B cell (primary cell): Measurements from ENCODE around the gene LMNB1. TPM values are rescaled to one million over a fixed set of nuclear protein-coding genes. Genes with fewer than 3 reads are reported as not detected.
A peak's percentile ranks its signal among the peaks of the same experiment; 100 is the strongest.

Source experiments
- ATAC-seq: fragments of 200-7000 bp; cut with Tn5 transposase; one replicate; pipeline ENCODE4 v1.10.0; 2021; ENCODE audit warnings: low read depth, mild to moderate bottlenecking, moderate number of reproducible peaks, moderate library complexity
- CTCF ChIA-PET: fragments of 350-600 bp; sonication (Branson Sonifier 250); formaldehyde crosslinking; loops from one replicate; lab custom pipeline; 2021; ENCODE audit warnings: antibody characterized with exemption, inconsistent platforms; lab: Charles Lee
- POLR2A ChIA-PET: fragments of 350-600 bp; sonication (Branson Sonifier 250); formaldehyde crosslinking; loops from one replicate; lab custom pipeline; 2021; ENCODE audit warnings: antibody characterized with exemption; lab: Charles Lee
- DNase-seq: peaks from one replicate; pipeline ENCODE4 v3.0.0; 2013
- H2AFZ ChIP-seq: 2 replicates; pipeline ENCODE4 v1.6.1; 2012; ENCODE audit warnings: mild to moderate bottlenecking, low read depth, low read length; ENCODE audit not compliant: insufficient read depth, poor library complexity, severe bottlenecking
- H3K27ac ChIP-seq, 2 donors: 1 replicate in 1 of 2; 2 replicates in 1 of 2; pipeline ENCODE4 v1.5.1; 2012 to 2013; ENCODE audit warnings: low read length in 2 of 2, mild to moderate bottlenecking in 2 of 2, moderate library complexity in 1 of 2
- H3K27me3 ChIP-seq, 4 experiments: fragments of 200-600 bp in 1 of 4; sonication (generic) in 1 of 4; replicated peaks in 1 of 4; 1 replicate in 2 of 4; 2 replicates in 2 of 4; pipeline versions ENCODE4 v1.6.1 to v1.7.0; 2013 to 2016; ENCODE audit warnings: low read length in 3 of 4, mild to moderate bottlenecking in 2 of 4, mixed read lengths in 1 of 4, moderate library complexity in 1 of 4; ENCODE audit not compliant: insufficient read depth in 4 of 4, control insufficient read depth in 3 of 4; ENCODE audit errors: control extremely low read depth in 1 of 4
- H3K36me3 ChIP-seq, 2 experiments: replicated peaks in 1 of 2; 1 replicate in 1 of 2; 2 replicates in 1 of 2; pipeline versions ENCODE4 v1.6.1 to v1.7.1; 2013; ENCODE audit warnings: low read length in 1 of 2; ENCODE audit not compliant: insufficient read depth in 2 of 2, control insufficient read depth in 1 of 2; ENCODE audit errors: control extremely low read depth in 1 of 2, extremely low read depth in 1 of 2
- H3K4me1 ChIP-seq, 2 donors: fragments of 200-600 bp in 1 of 2; sonication (generic) in 1 of 2; 1 replicate in 1 of 2; 2 replicates in 1 of 2; pipeline versions ENCODE4 v1.5.1 to v1.6.1; 2013 to 2017; ENCODE audit warnings: low read length in 2 of 2; ENCODE audit not compliant: control insufficient read depth in 2 of 2, insufficient read depth in 2 of 2
- H3K4me2 ChIP-seq: replicated peaks from 2 replicates; pipeline ENCODE3; 2012; ENCODE audit warnings: mild to moderate bottlenecking, low read depth, low read length; ENCODE audit not compliant: poor library complexity, severe bottlenecking
- H3K4me3 ChIP-seq, 5 experiments: fragments of 200-600 bp in 1 of 5; sonication (generic) in 1 of 5; 1 replicate in 3 of 5; 2 replicates in 2 of 5; pipeline versions ENCODE4 v1.5.1 to v1.7.0; 2011 to 2016; ENCODE audit warnings: low read length in 4 of 5, mild to moderate bottlenecking in 4 of 5, low read depth in 2 of 5, control low read depth in 1 of 5, moderate library complexity in 1 of 5; ENCODE audit not compliant: insufficient read depth in 1 of 5; ENCODE audit errors: control extremely low read depth in 1 of 5, extremely low read depth in 1 of 5
- H3K79me2 ChIP-seq: fragments of 200-600 bp; sonication (generic); one replicate; pipeline ENCODE4 v1.6.0; 2016; ENCODE audit warnings: low read length; ENCODE audit not compliant: control insufficient read depth, insufficient read depth
- H3K9ac ChIP-seq: fragments of 200-600 bp; sonication (generic); 2 replicates; pipeline ENCODE4 v1.6.1; 2017; ENCODE audit warnings: mild to moderate bottlenecking, low read length, moderate library complexity
- H3K9me3 ChIP-seq, 3 donors: one replicate each; pipeline versions ENCODE4 v1.6.1 to v1.7.1; 2013; ENCODE audit warnings: low read length in 2 of 3; ENCODE audit not compliant: control insufficient read depth in 2 of 3, insufficient read depth in 1 of 3; ENCODE audit errors: control extremely low read depth in 1 of 3
- H4K20me1 ChIP-seq: 2 replicates; pipeline ENCODE4 v1.6.0; 2012; ENCODE audit warnings: mild to moderate bottlenecking, low read length; ENCODE audit not compliant: insufficient read depth, control insufficient read depth, poor library complexity, severe bottlenecking
- H3K27ac Mint-ChIP-seq: one replicate; pipeline ENCODE4 v1.8.0; 2021; ENCODE audit warnings: mixed read lengths
- H3K27me3 Mint-ChIP-seq: one replicate; pipeline ENCODE4 v1.8.0; 2021; ENCODE audit warnings: mixed read lengths
- H3K4me1 Mint-ChIP-seq: one replicate; pipeline ENCODE4 v1.8.0; 2021; ENCODE audit warnings: mixed read lengths
- H3K4me3 Mint-ChIP-seq: one replicate; pipeline ENCODE4 v1.8.0; 2021; ENCODE audit warnings: mixed read lengths
- H3K9me3 Mint-ChIP-seq: one replicate; pipeline ENCODE4 v1.8.0; 2022; ENCODE audit warnings: mixed read lengths; ENCODE audit not compliant: insufficient read depth
- EZH2 ChIP-seq: IDR thresholded peaks from 2 replicates; pipeline ENCODE4 v1.6.1; 2012; ENCODE audit warnings: borderline replicate concordance, low read depth, mild to moderate bottlenecking, moderate library complexity, low read length; ENCODE audit not compliant: insufficient read depth, poor library complexity, severe bottlenecking
- WGBS: methylation state at CpG from one replicate; pipeline ENCODE4 v1.1.5; 2013; ENCODE audit warnings: missing lambda C conversion rate; ENCODE audit not compliant: insufficient coverage; 5-methylcytosine and 5-hydroxymethylcytosine counted together
- intact Hi-C: fragments of 100-400 bp; cut with micrococcal nuclease; formaldehyde crosslinking; loops from one replicate; pipeline ENCODE4 v1.10.0; 2022
- polyA plus RNA-seq: library from polyadenylated mRNA; depleted of rRNA; stranded (reverse); fragments of >200 nt; gene quantifications from 2 replicates; pipeline ENCODE4 v1.2.3, GENCODE V29; 2012
- total RNA-seq, 2 donors: library from RNA; stranded (reverse); fragments of 120-200 nt in 1 of 2; gene quantifications; 1 replicate in 1 of 2; 2 replicates in 1 of 2; pipeline versions ENCODE4 v1.2.3 to v1.2.4, GENCODE V29; 2013 to 2022
- TF ChIP-seq, protein P1 (sequence below): fragments of 200-600 bp; IDR thresholded peaks from one replicate; pipeline ENCODE4 v1.8.0; 2022; ENCODE audit warnings: antibody characterized with exemption, mild to moderate bottlenecking

LMNB1 gene
- total and polyA plus RNA-seq, 2 donors (not counting 1 experiment from before 2014, with no cell fraction given): 10.5 to 25.1 TPM

DNA sequence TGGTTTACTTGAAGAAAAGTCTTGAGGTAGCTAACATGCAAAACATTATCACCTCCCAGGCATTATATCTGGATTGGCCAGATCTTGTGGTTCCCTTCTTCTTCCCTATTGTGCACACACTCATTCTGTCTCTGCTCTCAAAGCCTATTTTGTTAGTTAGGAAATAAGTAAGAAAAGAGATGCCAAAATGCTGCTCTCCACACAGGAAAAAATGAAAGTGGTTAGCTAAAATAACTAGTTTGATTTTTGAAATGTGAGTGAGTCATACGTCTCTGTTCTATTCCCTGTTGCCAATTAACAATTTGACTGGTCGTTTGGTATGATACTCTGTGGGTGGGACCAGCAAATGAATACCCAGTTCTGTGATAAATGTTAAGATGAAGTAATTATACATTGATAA, 28.1 kb downstream of the LMNB1 start:
- H3K9me3 ChIP-seq: no peaks in the 10 kb centered on the region
- TF ChIP-seq, protein P1, sequence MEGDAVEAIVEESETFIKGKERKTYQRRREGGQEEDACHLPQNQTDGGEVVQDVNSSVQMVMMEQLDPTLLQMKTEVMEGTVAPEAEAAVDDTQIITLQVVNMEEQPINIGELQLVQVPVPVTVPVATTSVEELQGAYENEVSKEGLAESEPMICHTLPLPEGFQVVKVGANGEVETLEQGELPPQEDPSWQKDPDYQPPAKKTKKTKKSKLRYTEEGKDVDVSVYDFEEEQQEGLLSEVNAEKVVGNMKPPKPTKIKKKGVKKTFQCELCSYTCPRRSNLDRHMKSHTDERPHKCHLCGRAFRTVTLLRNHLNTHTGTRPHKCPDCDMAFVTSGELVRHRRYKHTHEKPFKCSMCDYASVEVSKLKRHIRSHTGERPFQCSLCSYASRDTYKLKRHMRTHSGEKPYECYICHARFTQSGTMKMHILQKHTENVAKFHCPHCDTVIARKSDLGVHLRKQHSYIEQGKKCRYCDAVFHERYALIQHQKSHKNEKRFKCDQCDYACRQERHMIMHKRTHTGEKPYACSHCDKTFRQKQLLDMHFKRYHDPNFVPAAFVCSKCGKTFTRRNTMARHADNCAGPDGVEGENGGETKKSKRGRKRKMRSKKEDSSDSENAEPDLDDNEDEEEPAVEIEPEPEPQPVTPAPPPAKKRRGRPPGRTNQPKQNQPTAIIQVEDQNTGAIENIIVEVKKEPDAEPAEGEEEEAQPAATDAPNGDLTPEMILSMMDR: no peak
- TF ChIP-seq EZH2: no peak
- H3K27ac Mint-ChIP-seq: no peak overlapping the region
- intact Hi-C loops: loop anchor here (10.0 kb wide), 1 partner anchor 510 kb away; no protein-coding TSS in a partner anchor
- no peak overlapping the region for H3K4me3 Mint-ChIP-seq
- no peak overlapping the region for H3K9ac ChIP-seq
- H2AFZ ChIP-seq: no peak overlapping the region
- no peak overlapping the region for H3K4me2 ChIP-seq
- no peaks in the 10 kb centered on the region for H3K27me3 Mint-ChIP-seq
- CTCF ChIA-PET: interaction anchor here (0.7 to 2.8 kb wide), 5 partner anchors 18 to 147 kb away, joined by 3 to 29 read pairs (median 5); no protein-coding TSS in a partner anchor
- no peaks in the 10 kb centered on the region for H3K27me3 ChIP-seq
- POLR2A ChIA-PET: no interaction called here
- no peaks in the 10 kb centered on the region for H4K20me1 ChIP-seq
- no peak for ATAC-seq
- H3K79me2 ChIP-seq: peaks cover 41% of the 10 kb centered on the region
- 100% methylated on average over 1 of the region's 2 CpGs for WGBS
- DNase-seq: no peak
- peaks cover 41% of the 10 kb centered on the region for H3K4me1 Mint-ChIP-seq
- no peak overlapping the region for H3K4me3 ChIP-seq
- H3K36me3 ChIP-seq: peaks cover 0 to 13% of the 10 kb centered on the region in 2 experiments
- H3K27ac ChIP-seq: no peak overlapping the region
- peaks cover 10 to 25% of the 10 kb centered on the region in 2 donors for H3K4me1 ChIP-seq
- H3K9me3 Mint-ChIP-seq: no peaks in the 10 kb centered on the region

DNA sequence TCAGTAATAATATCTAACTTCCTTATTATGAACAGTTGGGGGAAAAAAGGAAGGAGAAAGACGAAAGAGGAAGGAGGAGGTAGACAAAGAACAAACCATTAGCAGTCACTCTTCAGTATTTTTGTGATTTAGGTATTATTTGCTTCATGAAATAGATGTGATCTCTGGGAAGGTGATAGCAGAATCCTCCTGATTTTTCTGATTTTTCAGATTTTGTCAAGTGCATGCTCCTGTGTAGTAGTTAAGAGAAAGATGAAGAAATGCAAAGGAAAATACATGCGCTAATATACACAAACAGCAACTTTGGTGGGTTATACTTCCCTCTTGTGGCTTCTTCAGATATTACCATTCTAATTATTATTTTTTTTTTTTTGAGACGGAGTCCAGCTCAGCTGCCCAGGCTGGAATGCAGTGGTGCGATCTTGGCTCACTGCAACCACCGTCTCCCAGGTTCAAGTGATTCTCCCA, 31.6 kb downstream of the LMNB1 start:
- Histone ChIP-seq H3K36me3 (peaks cover 2 to 20% of the 10 kb centered on the region in 2 experiments), H3K9ac (peak overlapping the region; percentile 62), H3K27me3 (no peaks in the 10 kb centered on the region), H3K4me3 (peak overlapping the region; percentile 8 to 61 (median 33)), H3K9me3 (no peaks in the 10 kb centered on the region), H2AFZ (peak overlapping the region; percentile 72), H3K79me2 (peaks cover 13% of the 10 kb centered on the region), H3K27ac (peak overlapping the region; percentile 60 to 77), H3K4me2 (peak overlapping the region; percentile 78), H3K4me1 (peaks cover 15 to 35% of the 10 kb centered on the region in 2 donors), H4K20me1 (no peaks in the 10 kb centered on the region)
- WGBS: 45% methylated on average over 2 of the region's 5 CpGs
- POLR2A ChIA-PET: no interaction called here
- peak; percentile 59 for ATAC-seq
- H3K27me3 Mint-ChIP-seq: no peaks in the 10 kb centered on the region
- H3K4me3 Mint-ChIP-seq: peak overlapping the region; percentile 79
- peaks cover 55% of the 10 kb centered on the region for H3K4me1 Mint-ChIP-seq
- H3K9me3 Mint-ChIP-seq: no peaks in the 10 kb centered on the region
- peak; percentile 73 for DNase-seq
- no peak for TF ChIP-seq EZH2
- TF ChIP-seq, protein P1: peak; percentile 79
- CTCF ChIA-PET: interaction anchor here (0.6 to 5.5 kb wide), 16 partner anchors 14 to 504 kb away, joined by 3 to 63 read pairs (median 3); partner anchors contain the start of genes LMNB1 and PHAX
- peak overlapping the region; percentile 84 for H3K27ac Mint-ChIP-seq
- intact Hi-C loops: loop anchor here (1.0 to 10.0 kb wide), 5 partner anchors 28 to 506 kb away; no protein-coding TSS in a partner anchor
